HG02798 (cell line): ENCODE results near the gene MAP2K3.
A peak's percentile ranks its signal among the peaks of the same experiment; 100 is the strongest.
"Not testable (repeated sequence)": the region's sequence is repeated elsewhere in the genome, so short reads cannot be mapped to it uniquely, and the experiment has no call there.

Experiments
- ATAC-seq: cut with Tn5 transposase; IDR thresholded peaks from one replicate; pipeline ENCODE4 v1.9.1; 2021; ENCODE audit warnings: mild to moderate bottlenecking; ENCODE audit not compliant: unreplicated experiment, poor library complexity

MAP2K3 gene

GRCh38 chr17:21305431-21306180 lies 21.1 kb downstream of the MAP2K3 start:
- not testable (repeated sequence) for ATAC-seq

DNA sequence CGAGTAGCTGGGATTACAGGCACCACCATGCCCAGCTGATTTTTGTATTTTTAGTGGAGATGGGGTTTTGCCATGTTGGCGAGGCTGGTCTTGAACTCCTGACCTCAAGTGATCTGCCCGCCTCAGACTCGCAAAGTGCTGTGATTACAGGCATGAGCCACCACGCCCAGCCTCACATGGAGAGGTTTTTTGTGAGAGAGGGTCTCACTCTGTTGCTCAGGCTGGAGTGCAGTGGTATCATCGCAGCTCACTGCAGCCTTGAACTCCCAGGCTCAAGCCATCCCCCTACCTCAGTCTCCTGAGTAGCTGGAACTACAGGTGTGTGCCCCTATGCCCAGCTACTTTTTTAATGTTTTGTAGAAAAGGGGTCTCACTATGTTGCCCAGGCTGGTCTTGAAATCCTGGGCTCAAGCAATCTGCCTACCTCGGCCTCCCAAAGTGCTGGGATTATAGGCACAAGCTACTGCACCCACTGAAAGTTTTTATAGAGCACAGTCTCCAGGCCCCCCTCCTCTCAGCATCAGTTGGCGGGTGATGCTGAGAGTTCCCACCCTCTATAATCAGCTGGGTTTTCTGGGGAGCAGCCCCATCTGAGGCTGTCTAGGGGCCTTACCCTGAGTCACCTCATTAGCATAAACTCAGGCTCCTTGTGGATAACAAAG lies 22.2 kb downstream of the MAP2K3 start:
- not testable (repeated sequence) for ATAC-seq

DNA sequence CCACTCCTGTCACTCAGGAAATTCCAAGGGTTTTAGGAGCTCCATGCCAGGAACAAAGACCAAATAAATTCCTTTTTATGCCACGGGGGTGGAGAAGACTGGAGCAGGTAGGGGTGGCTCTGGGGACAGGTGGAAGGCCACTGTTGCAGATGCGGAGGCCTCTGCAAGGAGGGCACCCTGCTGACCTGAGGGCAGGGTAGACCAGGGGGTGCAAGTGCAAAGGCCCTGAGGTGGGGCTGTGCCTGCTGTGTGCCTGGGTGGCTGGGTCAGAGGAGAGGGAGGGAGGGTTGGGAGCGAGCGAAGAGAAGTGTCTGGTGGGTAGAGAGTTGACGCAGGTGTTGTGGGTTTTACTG lies 22.7 kb downstream of the MAP2K3 start:
- not testable (repeated sequence) for ATAC-seq

DNA sequence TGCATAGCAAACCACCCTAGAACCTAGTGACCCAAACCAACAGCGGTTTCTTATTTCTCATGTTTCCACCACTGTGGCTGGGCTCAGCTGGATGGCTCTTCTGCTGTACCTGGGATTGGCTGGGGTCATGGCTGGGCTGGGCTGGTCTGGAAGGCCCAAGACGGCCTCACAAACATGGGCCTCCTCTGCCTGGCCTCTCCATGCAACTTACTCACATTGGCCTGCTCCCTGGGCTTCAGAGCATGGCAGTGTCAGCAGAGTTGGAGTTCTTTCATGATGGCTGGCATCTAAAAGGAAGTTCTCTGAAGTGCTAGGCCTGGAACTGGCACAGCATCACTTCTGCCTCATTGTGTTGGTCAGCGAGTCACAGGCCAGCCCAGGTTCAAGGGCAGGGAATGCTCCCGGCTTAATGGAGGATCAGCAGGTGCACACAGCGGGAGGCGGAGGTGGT lies 24.4 kb downstream of the MAP2K3 start:
- ATAC-seq = not testable (repeated sequence)

DNA sequence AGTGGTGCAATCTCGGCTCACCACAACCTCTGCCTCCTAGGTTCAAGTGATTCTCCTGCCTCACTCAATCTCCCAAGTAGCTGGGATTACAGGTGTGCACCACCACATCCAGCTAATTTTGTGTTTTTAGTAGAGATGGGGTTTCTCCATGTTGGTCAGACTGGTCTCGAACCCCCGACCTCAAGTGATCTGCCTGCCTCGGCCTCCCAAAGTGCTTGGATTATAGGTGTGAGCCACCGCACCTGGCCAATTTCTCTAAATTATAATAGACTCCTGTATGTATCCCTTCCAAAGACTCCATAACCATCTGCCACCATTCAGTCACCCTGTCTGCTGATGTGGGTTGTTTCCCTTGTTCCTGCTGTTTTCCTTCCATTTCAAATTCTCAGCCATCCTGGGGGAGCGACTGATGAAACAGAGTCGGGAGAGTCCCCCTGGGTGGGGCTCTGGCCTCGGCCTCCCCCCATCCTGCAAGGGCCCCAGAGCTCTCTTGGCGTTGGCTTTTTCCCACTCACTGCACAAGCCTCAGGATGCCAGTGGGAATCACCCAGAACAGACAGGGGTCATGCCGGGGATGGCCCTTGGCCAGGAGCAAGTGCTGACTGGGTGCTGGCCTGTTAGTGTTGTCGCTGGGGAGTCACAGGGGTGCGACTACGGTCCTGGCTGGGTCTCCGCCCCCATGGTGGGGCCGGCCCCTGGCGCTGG lies 25.7 kb downstream of the MAP2K3 start:
- ATAC-seq = not testable (repeated sequence)

- ATAC-seq = not testable (repeated sequence)
Observed at GRCh38 chr17:21310766-21311602, 26.5 kb downstream of the MAP2K3 start.

GRCh38 chr17:21313320-21313719 lies 28.8 kb downstream of the MAP2K3 start:
- ATAC-seq = no peak

DNA sequence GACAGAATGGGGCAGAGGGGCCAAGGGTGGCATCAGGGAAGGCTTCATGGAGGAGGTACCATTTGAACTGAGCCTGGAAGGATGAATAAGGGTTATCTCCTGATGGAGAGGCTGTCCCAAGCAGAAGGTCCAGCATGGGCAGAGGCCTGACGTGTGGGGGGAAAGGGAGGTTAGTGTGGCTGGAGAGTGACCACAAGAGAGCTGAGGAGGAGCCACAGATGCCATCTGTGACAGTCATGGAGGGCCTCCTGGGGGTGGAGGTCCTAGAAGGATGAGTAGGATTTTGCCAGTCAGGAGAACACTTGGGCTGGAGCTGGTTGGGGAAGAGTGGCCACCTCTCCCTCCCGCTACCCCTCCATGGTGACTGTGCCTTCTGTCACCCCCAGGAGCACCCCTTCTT lies 29.2 kb downstream of the MAP2K3 start:
- ATAC-seq = not testable (repeated sequence)

DNA sequence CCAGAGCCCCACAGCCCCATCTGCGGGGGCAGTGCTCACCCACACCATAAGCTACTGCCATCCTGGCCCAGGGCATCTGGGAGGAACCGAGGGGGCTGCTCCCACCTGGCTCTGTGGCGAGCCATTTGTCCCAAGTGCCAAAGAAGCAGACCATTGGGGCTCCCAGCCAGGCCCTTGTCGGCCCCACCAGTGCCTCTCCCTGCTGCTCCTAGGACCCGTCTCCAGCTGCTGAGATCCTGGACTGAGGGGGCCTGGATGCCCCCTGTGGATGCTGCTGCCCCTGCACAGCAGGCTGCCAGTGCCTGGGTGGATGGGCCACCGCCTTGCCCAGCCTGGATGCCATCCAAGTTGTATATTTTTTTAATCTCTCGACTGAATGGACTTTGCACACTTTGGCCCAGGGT lies 29.8 kb downstream of the MAP2K3 start:
- not testable (repeated sequence) for ATAC-seq

- not testable (repeated sequence) for ATAC-seq
Observed at GRCh38 chr17:21314701-21315111, 30.2 kb downstream of the MAP2K3 start.

DNA sequence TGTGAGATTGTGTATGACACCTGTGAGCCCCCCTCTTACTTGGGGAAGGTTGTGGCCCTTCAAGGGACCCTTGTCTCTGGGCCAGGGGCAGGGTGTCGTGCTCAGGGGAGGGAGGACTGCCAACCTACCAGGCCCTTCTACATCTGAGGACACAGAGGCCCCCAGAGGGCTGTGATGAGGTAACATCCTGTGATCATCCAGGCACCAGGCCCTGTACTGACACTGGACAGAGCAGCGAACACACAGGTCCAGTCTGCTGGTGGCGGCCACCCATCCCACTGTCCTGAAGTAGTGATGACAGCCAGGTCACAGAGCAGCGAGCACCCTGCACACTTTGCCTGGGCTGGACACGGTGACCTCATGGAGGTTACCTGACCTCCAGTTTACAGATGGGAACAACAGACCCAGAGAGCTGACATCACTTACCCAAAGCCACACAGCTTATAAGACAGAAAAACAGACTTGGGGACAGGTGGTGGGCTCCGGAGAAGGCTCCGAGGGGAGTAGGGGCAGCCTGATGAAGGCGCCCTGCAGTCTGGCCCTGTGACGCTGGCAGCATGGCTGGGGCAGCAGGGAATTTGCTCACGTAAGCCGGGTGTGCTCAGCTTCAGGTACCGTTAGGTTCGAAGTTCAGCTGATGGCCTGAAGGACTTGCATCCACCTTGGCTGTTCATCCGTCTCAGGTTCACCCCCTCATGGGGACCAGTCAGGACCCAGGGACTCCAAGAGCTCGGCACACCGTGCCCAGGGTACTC lies 30.9 kb downstream of the MAP2K3 start:
- ATAC-seq = not testable (repeated sequence)

DNA sequence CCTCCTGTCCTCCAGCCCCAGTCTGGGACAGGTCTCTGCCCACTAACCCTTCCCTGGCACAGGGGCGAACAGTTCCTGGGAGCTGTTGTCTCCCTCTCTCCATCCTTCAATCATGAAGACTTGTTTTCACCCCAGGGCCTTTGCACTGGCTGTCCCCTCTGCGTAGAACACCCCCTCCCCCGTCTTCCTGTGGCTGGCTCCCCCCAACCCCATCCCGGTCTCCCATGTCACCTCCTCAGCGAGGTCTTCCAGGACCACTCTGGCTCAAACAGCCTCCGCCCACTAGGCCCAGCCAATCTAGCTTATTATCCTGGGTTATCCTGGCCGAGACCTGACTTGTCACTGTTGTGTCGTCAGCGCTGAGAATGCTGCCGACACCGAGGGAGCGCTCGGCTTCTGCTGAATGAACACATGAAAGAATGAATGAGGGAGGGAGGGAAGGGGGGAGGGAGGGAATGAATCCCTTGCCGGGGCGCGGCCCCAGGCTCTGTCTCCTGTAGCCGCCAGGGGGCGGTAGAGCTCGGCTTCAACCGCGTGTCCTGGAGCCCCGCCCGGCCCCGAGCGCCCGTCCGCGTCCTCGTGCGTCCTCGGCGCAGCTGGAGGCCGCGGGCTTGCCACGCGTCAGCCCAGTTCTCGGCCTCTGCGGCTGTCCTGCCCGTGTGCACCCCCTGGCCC lies 31.8 kb downstream of the MAP2K3 start:
- peak; percentile 71 for ATAC-seq

- ATAC-seq = not testable (repeated sequence)
Observed at GRCh38 chr17:21316887-21317500, 32.5 kb downstream of the MAP2K3 start.

GRCh38 chr17:21317821-21318220 lies 33.3 kb downstream of the MAP2K3 start:
- not testable (repeated sequence) for ATAC-seq

- ATAC-seq = no peak
Observed at GRCh38 chr17:21318439-21318838, 33.9 kb downstream of the MAP2K3 start.

GRCh38 chr17:21318856-21319255 lies 34.3 kb downstream of the MAP2K3 start:
- ATAC-seq = not testable (repeated sequence)

DNA sequence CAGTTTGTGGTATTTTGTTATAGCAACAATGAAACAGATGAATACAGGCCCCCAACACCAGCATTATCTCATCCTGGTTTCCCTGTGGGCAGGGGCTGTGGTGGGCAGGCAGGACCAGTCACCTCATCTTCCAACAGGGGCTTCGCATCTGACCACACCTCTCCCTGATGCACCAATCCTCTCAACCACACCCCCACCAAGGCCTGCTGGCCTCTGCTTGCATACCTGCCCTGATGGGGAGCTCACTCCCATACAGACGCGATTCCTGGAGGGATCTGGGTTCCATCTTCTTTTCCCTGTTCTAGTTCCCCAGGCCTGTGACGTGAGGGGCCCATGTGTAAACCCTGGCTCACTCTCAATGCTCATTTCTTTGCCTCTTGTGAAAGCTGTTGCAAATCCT lies 34.7 kb downstream of the MAP2K3 start:
- ATAC-seq = not testable (repeated sequence)

GRCh38 chr17:21319686-21320375 lies 35.3 kb downstream of the MAP2K3 start:
- not testable (repeated sequence) for ATAC-seq
